Colonic mucosa (tissue), 4 donors: ENCODE data around the gene MUC5AC. TPM values are rescaled to one million over a fixed set of nuclear protein-coding genes. Genes with fewer than 3 reads are reported as not detected.
"Not testable (repeated sequence)": the region's sequence is repeated elsewhere in the genome, so short reads cannot be mapped to it uniquely, and the experiment has no call there.

ENCODE experiments used
- DNase-seq: peaks from one replicate; pipeline ENCODE4 v3.0.0-alpha.2; 2020
- H3K27ac ChIP-seq: fragments of 200-600 bp; one replicate; pipeline ENCODE4 v1.8.0; 2021
- H3K27me3 ChIP-seq: fragments of 200-600 bp; one replicate; pipeline ENCODE4 v1.8.0; 2021
- H3K36me3 ChIP-seq: fragments of 200-600 bp; one replicate; pipeline ENCODE4 v1.8.0; 2021
- H3K4me1 ChIP-seq: fragments of 200-600 bp; one replicate; pipeline ENCODE4 v1.8.0; 2021; ENCODE audit warnings: mild to moderate bottlenecking
- H3K4me3 ChIP-seq: fragments of 200-600 bp; one replicate; pipeline ENCODE4 v1.8.0; 2021
- H3K9ac ChIP-seq, 2 donors: one replicate each; pipeline ENCODE4 v1.7.0; 2013; ENCODE audit warnings: control low read depth in 2 of 2, low read depth in 2 of 2, low read length in 2 of 2
- H3K9me3 ChIP-seq: fragments of 200-600 bp; one replicate; pipeline ENCODE4 v1.8.0; 2021
- CTCF ChIP-seq: fragments of 200-600 bp; IDR thresholded peaks from one replicate; pipeline ENCODE4 v1.8.0; 2022; ENCODE audit warnings: antibody characterized with exemption, mild to moderate bottlenecking
- intact Hi-C: fragments of 100-400 bp; cut with DNase I; formaldehyde crosslinking; loops from one replicate; pipeline ENCODE4 v1.14.1; 2022
- total RNA-seq, 2 donors: library from RNA; stranded (reverse); fragmentation: NEBNext Ultra II Directional in 1 of 2; extraction: Animal tissue kit (Norgen Biotek cat#: 25700) in 1 of 2; gene quantifications; one replicate each; pipeline ENCODE4 v1.2.1, GENCODE V29; 2021
- donor health status: healthy.
- donor health status: DM: no; HTN: no; CAD: no.
- donor health status: DM: no; HTN: no; CAD: no.

The MUC5AC gene
- total RNA-seq, 2 donors from 2014 or later, result 0.03 to 0.20 TPM

GRCh38 chr11:1209371-1210057 is 51.8 kb downstream of the MUC5AC start:
- no peak overlapping the region for H3K27ac ChIP-seq
- no peaks in the 10 kb centered on the region for H3K9me3 ChIP-seq
- H3K27me3 ChIP-seq, result no peaks in the 10 kb centered on the region
- H3K9ac ChIP-seq, result no peak overlapping the region
- intact Hi-C loops, result loop anchor here (10.0 kb wide), 1 partner anchor 305 kb away; no protein-coding TSS in a partner anchor
- H3K4me3 ChIP-seq, result no peak overlapping the region
- TF ChIP-seq CTCF, result no peak
- H3K4me1 ChIP-seq, result no peaks in the 10 kb centered on the region
- DNase-seq, result no peak
- H3K36me3 ChIP-seq, result no peaks in the 10 kb centered on the region

GRCh38 chr11:1211838-1212237 is 54.1 kb downstream of the MUC5AC start:
- Histone ChIP-seq H3K9ac (no peak overlapping the region), H3K4me1 (no peaks in the 10 kb centered on the region), H3K27ac (no peak overlapping the region), H3K27me3 (no peaks in the 10 kb centered on the region), H3K36me3 (no peaks in the 10 kb centered on the region), H3K9me3 (no peaks in the 10 kb centered on the region), H3K4me3 (no peak overlapping the region)
- DNase-seq, result no peak
- intact Hi-C loops, result no loop called here
- TF ChIP-seq CTCF, result no peak

- DNase-seq, H3K9me3 ChIP-seq, H3K27ac ChIP-seq, H3K36me3 ChIP-seq, H3K27me3 ChIP-seq, H3K9ac ChIP-seq, intact Hi-C loops, H3K4me3 ChIP-seq: not testable (repeated sequence)
- peaks cover 12% of the 10 kb centered on the region for H3K4me1 ChIP-seq
These were observed 58.1 kb downstream of the MUC5AC start for GRCh38 chr11:1215826-1216225.

- no peak for TF ChIP-seq CTCF
- no peaks in the 10 kb centered on the region for H3K36me3 ChIP-seq
- no peak for DNase-seq
- no peaks in the 10 kb centered on the region for H3K9me3 ChIP-seq
- no peak overlapping the region for H3K4me3 ChIP-seq
- H3K4me1 ChIP-seq, result peaks cover 18% of the 10 kb centered on the region
- H3K27ac ChIP-seq, result no peak overlapping the region
- H3K27me3 ChIP-seq, result no peaks in the 10 kb centered on the region
- intact Hi-C loops, result no loop called here
- no peak overlapping the region for H3K9ac ChIP-seq
These were observed 59.4 kb downstream of the MUC5AC start for GRCh38 chr11:1217151-1217550.

DNA sequence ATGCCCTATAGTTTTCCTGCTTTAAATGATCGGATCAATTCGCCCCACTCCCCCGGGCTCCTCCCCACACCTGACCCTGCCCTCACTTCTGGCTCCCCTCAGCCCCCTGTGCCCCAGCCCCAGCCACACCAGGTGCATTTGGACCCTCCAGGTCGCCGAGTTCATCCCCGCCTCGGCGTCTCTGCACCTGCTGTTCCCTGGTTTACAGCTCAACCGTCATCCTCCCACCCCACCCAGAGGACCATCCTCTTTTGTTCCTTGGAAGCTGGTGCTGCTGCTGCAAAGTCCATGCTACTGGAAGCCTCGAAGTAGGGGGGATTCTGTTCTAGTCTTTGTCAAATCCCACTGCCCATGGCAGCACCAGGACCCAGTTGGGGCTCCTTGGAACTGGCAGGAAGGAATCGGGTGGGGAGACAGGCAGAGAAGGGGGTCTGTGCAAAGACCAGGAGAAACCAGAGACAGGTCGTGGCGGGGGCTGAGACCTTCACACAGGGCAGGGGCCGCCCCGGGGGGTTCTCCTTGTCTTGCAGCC is 60.6 kb downstream of the MUC5AC start:
- TF ChIP-seq CTCF, result no peak
- Histone ChIP-seq H3K4me1 (peaks cover 23% of the 10 kb centered on the region), H3K36me3 (no peaks in the 10 kb centered on the region), H3K9me3 (no peaks in the 10 kb centered on the region), H3K27me3 (no peaks in the 10 kb centered on the region), H3K9ac (peak overlapping the region; percentile 42 to 82), H3K4me3 (no peak overlapping the region), H3K27ac (peak overlapping the region; percentile 89)
- DNase-seq, result peak; percentile 80
- intact Hi-C loops, result no loop called here

GRCh38 chr11:1218788-1219445 is 61.2 kb downstream of the MUC5AC start:
- intact Hi-C loops, result no loop called here
- H3K4me3 ChIP-seq, result no peak overlapping the region
- TF ChIP-seq CTCF, result no peak
- H3K27ac ChIP-seq, result peak overlapping the region; percentile 89
- peak; percentile 26 for DNase-seq
- H3K9ac ChIP-seq, result peak overlapping the region; percentile 66 to 82
- no peaks in the 10 kb centered on the region for H3K36me3 ChIP-seq
- no peaks in the 10 kb centered on the region for H3K27me3 ChIP-seq
- H3K4me1 ChIP-seq, result peaks cover 23% of the 10 kb centered on the region
- no peaks in the 10 kb centered on the region for H3K9me3 ChIP-seq
